HG03095 (cell line): ENCODE data around the gene PRPF31.
A peak's percentile ranks its signal among the peaks of the same experiment; 100 is the strongest.
"Not testable (repeated sequence)": the region's sequence is repeated elsewhere in the genome, so short reads cannot be mapped to it uniquely, and the experiment has no call there.

Experiments
- ATAC-seq: cut with Tn5 transposase; IDR thresholded peaks from one replicate; pipeline ENCODE4 v1.9.1; 2021; ENCODE audit warnings: moderate library complexity; ENCODE audit not compliant: unreplicated experiment

PRPF31 gene

DNA sequence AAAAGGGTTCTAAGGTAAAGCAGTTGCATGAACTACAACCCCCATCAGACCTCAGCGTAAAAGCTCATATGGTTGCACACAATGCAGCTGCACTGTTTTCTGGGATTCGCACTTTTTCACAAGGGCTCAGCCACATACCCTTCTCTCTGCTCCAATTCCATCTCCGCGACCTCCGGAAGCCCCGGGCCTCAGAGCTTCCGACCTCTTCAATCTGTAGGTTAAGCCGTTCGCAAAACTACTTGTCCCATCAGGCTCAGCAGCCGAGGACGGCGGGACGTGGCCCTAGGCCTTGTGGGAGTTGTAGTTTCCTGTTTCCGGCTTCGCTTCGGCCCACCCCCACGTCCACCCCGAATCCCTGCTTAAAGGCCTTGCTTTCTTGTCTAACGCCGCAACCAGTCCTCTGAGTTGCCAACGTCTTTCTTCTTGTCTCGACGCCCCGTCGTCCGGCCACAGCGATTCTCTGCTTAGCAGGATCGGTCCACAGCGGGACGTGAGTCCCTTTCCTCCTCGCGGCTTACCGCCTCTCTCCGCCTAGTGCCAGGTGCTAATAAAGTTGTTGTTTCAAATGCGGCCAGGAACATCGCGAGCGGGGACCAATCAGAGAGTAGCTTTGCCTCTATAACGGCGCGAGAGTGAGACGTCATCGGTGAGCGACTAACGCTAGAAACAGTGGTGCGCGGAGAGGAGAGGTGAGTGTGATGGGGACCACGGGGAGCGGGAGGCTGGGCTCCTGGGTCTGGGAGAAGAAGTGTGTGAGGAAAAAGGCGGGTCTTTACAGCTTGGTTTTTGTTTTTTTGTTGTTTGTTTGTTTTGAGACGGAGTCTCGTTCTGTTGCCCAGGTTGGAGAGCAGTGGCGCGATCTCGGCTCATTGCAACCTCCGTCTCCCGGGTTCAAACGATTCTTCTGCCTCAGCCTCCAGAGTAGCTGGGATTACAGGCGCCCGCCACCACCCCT lies at the start of gene PRPF31, which contains the start of gene TFPT:
Gene PRPF31, plus strand, starts transcription at position 646 of the 955 bp plus-strand sequence. CDS start 2,525 bp downstream, outside the sequence.
Gene TFPT, minus strand, starts transcription at position 549 of the 955 bp plus-strand sequence. Its CDS starts 388 bp downstream, at position 161.
- ATAC-seq, result peak; percentile 71

DNA sequence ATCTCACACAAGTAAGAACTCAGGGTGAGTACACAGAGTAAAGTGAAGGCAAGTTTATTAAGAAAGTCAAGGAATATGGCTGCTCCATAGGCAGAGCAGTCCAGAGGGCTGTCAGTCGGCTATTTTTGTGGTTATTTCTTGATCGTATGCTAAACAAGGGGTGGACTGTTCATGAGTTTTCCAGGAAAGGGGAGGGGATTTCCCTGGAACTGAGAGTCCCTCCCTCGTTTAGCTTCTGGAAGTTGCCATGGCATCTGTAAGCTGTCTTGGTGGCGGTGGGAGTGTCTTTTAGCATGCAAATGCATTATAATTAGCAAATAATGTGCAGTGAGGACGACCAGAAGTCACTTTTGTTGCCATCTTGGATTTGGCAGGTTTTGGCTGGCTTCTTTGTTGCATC lies 46.1 kb upstream of the PRPF31 start:
- no peak for ATAC-seq

DNA sequence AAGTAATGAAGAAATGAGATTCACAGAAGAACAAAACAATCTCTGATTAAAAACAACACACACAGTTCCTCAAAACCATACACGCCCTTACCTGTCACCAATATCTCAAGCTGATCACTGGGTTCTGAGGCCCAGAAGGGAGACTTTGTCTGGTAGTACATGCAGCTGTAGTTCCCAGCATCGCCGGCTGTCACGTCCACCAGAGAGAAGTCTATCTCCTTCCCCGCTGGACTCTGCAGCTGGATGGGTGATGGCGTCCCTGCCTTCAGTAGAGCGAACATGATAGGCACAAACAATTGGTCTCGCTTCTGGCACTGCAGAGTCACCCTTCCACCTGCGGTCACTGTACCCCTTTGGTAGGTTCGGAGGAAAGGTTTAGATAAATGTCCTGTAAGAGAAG lies 41.7 kb upstream of the PRPF31 start:
- no peak for ATAC-seq

GRCh38 chr19:54074851-54075250 lies 40.7 kb upstream of the PRPF31 start:
- no peak for ATAC-seq

GRCh38 chr19:54077334-54077733 lies 38.2 kb upstream of the PRPF31 start:
- no peak for ATAC-seq

GRCh38 chr19:54081032-54081431 lies 34.5 kb upstream of the PRPF31 start, which contains the start of gene TARM1:
Gene TARM1, minus strand, starts transcription at chr19:54081365. Its CDS starts 25 bp downstream, at chr19:54081340.
- no peak for ATAC-seq

DNA sequence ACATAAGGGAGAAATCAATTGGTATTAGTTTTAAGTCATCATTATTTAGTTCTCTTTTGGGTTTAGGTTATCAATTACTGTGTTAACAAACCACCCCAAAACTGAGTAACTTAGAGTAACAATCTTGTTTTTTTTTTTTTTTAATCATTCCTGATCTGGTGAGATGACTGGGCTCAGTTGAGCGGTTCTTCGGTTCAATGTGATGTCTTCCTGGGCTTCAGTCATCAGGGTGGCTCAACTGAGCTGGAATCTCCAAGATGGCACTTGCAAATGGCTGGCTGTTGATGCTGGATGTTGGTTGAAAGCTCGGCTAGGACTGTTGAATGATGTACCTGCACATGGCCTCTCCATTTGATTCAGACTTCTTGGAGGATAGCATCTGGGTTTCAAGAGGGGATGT lies 31.1 kb upstream of the PRPF31 start:
- ATAC-seq, result no peak

DNA sequence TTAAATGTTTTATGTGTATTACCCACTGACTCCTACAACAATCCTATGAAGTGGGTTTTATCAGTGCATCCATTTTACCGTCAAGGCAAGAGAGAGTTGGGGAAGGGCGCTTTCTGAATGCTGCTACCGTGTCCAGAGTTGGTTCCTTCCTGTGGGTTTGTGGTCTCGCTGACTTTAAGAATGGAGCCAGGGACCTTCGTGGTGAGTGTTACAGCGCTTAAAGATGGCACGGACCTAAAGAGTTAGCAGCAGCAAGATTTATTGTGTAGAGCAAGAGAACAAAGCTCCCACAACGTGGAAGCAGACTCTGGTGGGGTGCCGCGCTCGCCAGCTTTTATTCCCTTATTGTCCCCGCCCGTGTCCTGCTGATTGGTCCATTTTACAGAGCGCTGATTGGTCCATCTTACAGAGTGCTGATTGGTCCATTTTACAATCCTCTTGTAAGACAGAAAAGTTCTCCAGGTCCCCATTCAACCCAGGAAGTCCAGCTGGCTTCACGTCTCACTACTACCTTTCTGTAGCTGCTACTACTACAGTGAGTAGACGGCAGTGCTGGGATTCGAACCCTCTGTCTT lies 21.0 kb upstream of the PRPF31 start:
- ATAC-seq, result no peak

GRCh38 chr19:54095136-54095858 lies 20.3 kb upstream of the PRPF31 start:
- no peak for ATAC-seq

DNA sequence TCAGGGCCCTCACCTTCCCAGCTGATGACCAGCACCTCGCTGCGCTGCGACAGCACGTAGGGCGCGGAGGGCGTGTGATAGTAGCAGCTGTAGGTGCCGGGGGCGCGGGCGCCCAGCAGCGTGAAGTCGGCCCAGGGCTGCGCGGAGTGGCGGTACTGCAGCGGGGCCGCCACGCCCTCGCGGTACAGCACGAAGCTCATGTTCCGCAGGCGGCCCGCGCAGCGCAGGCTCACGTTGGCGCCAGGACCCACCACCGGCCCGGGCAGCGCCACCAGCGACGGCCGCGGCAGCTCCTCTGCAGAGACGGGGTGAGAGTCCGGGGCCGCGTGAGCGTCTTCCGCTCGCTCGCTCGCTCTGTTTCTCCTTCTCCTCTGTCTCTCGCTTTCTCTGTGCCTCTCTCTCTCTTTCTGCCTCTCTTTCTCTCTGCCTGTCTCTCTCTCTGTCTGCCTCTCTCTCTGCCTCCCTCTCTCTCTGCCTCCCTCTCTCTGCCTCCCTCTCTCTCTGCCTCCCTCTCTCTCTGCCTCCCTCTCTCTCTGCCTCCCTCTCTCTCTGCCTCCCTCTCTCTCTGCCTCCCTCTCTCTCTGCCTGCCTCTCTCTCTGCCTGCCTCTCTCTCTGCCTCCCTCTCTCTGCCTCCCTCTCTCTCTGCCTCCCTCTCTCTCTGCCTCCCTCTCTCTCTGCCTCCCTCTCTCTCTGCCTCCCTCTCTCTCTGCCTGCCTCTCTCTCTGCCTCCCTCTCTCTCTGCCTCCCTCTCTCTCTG lies 19.5 kb upstream of the PRPF31 start:
- not testable (repeated sequence) for ATAC-seq

DNA sequence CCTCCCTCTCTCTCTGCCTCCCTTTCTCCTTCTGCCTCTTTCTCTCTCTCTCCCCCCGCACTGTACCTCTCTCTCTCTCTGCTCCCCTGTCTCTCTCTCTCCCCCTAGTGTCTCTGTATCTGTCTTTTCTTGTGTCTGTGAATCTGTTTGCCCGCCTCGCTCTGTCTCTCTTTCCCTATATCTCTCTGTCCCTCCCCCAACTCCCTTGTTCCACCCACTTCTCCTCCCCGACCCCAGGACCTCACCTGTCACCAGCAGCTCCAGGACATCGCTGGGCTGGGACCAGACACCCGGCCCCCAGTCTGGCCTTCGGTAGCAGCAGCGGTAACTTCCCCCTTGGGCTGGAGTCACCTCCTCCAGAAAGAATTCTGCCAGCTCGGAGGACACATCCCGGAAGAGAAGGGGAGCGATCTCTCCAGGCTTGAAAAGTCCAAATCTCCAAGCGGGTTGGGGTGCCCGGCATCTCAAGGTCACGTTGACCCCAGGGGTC lies 18.9 kb upstream of the PRPF31 start:
- no peak for ATAC-seq

DNA sequence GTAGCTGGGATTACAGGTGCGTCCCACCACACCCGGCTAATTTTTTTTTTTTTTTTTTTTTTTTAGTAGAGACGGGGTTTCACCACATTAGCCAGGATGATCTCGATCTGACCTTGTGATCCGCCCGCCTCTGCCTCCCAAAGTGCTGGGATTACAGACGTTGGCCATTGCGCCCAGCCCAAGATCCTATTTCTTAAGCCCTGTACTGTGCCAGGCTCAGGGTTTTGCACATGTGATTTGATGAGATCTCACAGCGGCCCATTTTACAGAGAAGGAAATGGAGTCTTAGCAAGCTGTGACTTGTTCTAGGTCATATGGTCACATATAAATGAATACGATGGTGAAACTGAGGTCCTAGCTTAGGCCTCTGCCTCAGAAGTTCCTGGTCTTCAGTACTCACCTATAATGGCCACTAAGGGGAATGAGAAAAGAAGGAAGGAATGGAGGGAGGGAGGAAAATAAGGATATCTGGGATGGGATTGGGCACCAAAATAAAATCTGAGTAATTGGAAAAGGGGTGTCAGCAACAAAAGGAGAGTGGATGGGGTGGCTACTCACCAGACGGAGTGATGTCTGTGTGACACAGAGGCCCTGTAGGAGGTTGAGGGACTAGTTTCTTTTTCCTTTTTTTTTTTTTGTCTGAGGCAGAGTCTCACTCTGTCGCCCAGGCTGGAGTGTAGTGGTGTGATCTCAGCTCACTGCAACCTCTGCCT lies 16.2 kb upstream of the PRPF31 start:
- ATAC-seq, result no peak

DNA sequence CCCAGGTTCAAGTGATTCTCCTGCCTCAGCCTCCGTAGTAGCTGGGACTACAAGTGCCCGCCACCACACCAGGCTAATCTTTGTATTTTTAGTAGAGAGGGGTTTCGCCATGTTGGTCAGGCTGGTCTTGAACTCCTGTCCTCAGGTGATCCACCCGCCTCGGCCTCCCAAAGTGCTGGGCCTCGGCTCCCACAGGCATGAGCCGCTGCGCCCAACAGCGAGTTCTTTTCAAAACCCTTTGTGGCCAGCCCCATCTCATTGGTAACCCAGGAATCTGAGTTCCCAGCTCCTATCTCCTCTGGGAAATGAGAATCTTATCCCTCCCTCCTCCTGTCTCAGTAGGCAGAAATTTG lies 15.7 kb upstream of the PRPF31 start:
- not testable (repeated sequence) for ATAC-seq

DNA sequence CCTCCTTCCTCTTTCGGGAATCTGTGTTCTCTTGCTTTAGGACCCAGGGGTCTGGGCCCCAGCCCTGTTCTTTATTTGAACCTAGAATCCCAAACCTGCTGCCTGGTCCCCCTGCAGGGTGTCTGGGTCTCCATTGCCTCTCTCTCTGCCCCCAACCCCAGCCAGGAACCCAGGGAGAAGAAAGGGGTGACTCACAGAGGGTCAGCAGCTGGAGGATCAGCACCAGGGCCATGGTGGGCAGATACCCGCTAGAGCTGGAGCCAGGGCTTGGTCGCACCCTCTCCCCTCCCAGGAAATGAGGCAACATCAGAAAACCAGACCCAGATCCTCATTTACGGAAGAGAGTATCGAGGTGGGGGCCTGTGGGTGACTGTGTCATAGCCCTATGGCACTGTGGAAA lies 15.0 kb upstream of the PRPF31 start, which contains the start of gene OSCAR:
Gene OSCAR, minus strand, starts transcription at position 243 of the 400 bp plus-strand sequence. Its CDS starts 11 bp downstream, at position 232.
- ATAC-seq, result no peak

DNA sequence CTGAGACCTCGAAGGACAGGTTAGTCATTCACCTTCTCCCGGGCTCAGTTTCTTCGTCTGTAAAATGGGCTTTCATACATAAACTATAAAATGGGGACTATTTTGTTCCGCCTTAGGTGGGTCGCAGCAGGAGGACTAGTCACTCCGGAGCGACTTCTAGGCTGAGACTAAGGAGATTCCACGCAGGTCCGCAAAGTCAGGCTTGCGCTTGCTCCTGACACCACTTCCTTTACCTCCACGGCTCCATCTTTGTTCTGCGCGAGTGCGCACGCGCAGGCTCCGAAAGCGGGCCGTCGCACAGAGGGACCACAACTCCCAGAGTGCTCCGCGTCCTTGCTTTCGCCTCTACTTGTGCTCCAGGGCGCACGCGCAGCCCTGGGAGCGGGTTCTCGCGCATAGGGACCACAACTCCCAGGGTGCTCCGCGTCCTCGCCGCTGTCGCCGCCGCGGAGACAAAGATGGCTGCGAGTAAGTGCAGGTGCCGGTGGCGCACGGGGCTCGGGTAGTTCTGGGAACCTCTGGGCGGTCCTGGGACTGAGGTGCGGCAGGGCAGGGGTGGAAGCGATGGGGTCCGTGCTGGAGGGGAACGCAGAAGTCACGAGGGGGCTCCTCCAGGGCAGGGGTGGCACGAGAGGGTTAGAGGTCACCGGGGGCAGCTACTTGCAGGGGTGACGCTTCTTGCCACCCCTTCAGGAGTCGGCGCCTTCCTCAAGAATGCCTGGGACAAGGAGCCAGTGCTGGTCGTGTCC lies 13.0 kb upstream of the PRPF31 start, which contains the start of gene NDUFA3:
Gene NDUFA3, plus strand, starts transcription at position 435 of the 749 bp plus-strand sequence. Its CDS starts 24 bp downstream, at position 459.
- ATAC-seq, result peak; percentile 80

DNA sequence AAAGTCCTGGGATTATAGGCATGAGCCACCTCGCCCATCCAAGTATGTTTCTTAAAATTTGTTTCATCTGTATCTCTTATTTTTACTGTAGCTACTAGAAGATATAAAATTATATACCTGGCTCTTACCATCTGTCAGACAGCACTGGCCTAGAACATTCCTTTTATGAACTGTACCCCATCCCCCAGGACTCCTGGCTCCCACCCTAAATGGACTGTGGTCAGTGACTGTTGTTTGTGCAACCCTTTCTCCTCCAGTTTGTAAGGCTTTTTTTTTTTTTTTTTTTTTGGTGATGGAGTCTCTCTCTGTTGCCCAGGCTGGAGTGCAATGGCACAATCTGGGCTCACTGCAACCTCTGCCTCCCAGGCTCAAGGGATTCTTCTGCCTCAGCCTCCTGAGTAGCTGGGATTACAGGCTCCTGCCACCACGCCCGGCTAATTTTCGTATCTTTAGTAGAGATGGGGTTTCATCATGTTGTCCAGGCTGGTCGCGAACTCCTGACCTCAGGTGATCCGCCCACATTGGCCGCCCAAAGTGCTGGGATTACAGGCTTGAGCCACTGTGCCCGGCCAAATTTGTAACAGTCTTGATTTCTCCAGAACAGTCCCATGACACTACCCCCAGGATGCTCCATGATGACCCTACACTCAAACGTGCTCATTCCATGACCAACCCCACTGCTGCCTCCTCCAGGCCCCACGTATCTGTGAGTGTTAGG lies 10.4 kb upstream of the PRPF31 start:
- no peak for ATAC-seq

- ATAC-seq, result no peak
These were observed 9.8 kb upstream of the PRPF31 start for GRCh38 chr19:54105796-54106195.

DNA sequence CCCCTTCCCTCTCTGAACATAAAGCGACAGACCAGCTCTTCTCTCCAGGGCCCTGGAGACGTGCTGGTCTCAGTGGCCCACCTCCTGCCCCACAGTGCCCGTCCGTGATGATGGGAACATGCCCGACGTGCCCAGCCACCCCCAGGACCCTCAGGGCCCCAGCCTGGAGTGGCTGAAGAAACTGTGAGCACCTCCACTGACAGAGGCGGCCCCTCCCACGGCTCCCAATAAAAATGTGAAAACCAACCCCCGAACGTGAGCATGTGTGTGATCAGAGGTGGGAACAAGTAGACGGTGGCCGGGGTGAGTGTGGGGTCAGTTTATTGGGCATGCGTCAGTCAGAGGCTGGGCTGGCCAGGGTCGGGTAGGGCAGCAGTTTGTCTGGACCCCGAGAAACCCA lies 8.8 kb upstream of the PRPF31 start:
- no peak for ATAC-seq
